NCI-H524 (cell line): ENCODE data around the gene UGT2A2.

Experiments used
- DNase-seq, 2 experiments: peaks; one replicate each; lab custom pipeline; 2025; lab: John Stamatoyannopoulos, UW

Gene UGT2A2

GRCh38 chr4:69576251-69576877 lies 63.1 kb downstream of the UGT2A2 start:
- DNase-seq: no peak

GRCh38 chr4:69568787-69569186 lies 70.7 kb downstream of the UGT2A2 start:
- DNase-seq: no peak

- DNase-seq: no peak
Measured at GRCh38 chr4:69563424-69563823, 76.0 kb downstream of the UGT2A2 start.

- no peak for DNase-seq
Measured at GRCh38 chr4:69549651-69550050, 89.8 kb downstream of the UGT2A2 start.

- no peak for DNase-seq
Measured at GRCh38 chr4:69546134-69546765, 93.2 kb downstream of the UGT2A2 start.
